Activated gamma-delta T cell treated with Interleukin-2 at 50 U/mL for 16 hours (primary cell): ENCODE measurements around the gene SMARCA1.

Source experiments
- DNase-seq: peaks from one replicate; pipeline ENCODE4 v3.0.0-alpha.2; 2020

The SMARCA1 gene

DNA sequence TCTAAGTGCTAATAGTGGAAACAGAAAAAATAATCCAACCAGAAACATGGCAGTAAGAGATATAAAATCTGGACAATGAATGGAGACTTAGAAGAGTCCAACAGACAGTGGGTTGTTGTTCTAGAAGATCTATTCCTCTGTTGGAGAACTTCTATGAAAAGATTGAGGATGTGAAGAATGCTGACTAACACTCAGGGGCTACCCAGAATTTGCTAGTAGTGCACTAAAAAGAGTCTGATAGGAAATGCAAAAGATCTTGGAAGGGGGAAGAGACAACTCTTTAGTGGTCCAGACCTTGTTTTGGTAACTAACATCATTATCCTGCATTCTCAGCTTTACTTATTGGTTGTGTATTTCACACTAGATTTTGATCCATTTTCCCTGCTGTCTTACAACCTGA lies 77.9 kb downstream of the SMARCA1 start:
- DNase-seq = no peak

DNA sequence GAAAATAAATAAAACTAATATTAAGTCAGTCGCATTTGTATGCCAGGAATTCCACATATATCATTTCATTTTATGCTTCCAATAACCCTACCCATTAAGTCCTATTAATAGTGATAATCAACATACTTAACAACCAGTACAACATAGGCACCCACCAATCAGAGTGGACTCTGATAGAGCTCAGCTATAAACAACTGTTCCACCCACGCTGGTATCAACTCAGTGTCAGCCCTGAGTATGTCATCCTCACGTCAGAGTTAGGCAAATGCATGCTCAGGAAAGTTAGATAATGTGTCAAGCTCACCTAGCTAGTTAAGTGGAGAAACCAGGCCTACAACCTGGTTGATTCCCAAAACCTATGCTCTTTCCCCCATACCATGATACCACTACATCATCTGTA lies 89.3 kb downstream of the SMARCA1 start:
- DNase-seq = no peak

DNA sequence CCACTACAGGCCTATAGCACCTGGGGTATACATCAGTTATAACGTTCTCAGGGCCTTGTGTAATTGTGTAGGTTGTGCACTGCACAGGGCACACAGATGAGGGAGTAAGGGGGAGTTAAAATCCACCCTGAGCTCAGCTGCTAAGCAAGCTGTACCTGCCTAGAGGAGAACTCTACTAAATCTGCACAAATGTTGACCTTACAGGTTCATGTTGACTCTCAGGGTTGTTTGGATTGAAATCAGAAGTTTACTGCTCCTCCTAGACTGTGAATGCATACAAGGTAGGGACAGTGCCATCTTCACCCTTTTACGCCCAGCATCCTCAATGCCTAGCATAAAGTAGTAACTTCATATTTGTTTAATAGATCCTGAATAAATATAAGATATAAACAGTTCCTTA lies 89.8 kb downstream of the SMARCA1 start:
- DNase-seq = no peak

DNA sequence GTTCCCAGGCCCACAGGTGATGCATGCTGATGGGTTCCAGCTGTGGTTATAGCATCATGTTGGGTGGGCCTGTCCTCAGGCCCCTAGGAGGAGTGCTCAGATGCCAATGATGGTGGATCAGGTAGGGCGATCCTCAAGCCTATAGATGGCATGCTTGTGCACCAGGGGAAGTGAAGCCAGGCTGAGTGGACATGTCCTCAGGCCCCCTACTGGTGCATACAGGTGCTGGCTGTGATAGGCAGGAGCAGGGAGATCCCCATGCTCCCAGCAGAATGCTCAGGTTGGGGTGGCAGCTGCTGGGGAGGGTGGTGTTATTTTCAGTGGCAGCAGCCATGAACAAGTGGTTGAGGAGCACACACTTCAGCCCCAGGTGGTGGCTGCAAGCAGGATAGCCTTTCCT lies 96.0 kb downstream of the SMARCA1 start:
- DNase-seq = no peak

DNA sequence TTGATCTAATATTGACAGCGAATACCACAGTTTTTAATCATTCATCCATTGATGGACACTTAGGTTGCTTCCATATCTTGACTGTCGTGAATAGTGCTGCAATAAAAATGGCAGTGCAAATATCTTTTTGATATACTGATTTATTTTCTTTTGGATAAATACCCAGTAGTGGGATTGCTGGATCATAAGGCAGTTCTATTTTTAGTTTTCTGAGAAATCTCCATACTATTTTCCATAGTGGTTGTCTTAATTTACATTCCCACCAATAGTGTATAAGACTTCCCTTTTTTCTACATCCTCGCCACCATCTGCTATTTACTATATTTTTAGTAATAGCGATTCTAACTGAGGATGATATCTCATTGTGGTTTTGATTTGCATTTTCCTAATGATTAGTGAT lies 100.1 kb downstream of the SMARCA1 start:
- DNase-seq = no peak

DNA sequence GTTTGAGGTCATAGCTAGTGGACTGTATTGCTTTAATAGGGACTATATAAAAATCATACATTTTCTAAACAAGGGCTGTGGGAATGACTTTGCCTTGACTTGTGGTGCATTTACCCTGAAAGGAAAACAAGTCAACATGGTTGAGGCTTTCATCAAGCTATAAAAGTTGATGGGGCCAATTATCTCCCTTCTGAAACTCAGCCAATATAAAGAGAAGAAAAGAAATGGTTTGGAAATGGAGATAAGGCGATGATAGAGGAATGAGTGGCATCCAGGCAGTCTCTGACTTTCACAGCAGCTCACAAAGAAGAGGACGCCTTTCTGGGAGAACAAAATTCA lies 118.7 kb downstream of the SMARCA1 start:
- no peak for DNase-seq

DNA sequence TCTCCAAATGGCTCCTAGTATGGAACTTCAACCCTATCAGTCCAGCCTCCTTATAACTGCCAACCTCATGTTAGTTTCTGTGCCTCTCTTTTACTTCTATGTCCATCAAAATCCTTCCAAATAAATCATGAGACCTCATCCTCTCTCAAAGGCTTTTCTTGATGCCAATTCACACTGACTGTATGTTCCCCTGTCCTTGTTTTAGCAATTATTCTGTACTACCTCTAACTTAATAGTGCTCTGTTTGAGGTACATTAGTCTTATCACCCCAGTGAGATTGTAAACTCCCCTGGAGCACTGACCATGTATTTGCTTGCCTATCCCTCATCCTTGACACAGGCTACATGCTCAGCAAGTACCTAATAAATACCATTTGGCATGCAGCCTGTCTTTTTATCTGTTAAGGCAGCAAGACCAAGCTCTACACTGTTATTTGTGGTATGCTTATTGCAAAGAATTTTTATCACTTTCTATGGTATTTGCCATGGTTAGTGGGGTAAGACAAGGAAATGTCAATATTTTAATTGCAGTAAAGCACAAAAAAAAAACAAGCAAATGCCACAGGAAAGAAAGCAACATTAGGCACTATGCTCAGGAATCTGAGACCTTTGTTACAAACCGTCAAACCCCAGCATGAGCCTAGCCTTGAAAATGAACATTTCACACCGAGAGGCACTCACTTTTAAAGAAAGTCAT lies 119.2 kb downstream of the SMARCA1 start:
- DNase-seq = no peak
